ENCODE data around the gene EMC1.
"Not testable (repeated sequence)": the region's sequence is repeated elsewhere in the genome, so short reads cannot be mapped to it uniquely, and the experiment has no call there.

EMC1 gene

DNA sequence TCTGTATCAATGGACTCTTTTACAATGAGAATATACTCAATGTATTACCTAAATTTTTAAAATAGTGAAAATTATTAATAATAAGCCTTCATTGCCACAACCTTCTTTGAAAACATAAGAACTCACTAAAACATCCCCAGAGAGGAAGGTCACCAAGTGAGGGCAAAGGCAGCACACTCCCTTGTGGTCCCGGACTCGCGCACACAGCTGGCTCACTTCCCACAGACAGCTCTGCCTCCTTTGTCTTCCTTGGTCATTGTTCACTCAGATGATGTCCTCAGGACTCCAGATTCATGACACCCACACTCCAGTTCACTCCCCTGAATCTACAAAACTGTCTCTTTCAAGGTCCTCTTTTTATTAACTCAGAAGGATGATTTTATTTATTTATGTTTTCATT is 22.1 kb downstream of the EMC1 start:
- no peak overlapping the region for H3K4me3 ChIP-seq (ENCODE audit: low read length)

DNA sequence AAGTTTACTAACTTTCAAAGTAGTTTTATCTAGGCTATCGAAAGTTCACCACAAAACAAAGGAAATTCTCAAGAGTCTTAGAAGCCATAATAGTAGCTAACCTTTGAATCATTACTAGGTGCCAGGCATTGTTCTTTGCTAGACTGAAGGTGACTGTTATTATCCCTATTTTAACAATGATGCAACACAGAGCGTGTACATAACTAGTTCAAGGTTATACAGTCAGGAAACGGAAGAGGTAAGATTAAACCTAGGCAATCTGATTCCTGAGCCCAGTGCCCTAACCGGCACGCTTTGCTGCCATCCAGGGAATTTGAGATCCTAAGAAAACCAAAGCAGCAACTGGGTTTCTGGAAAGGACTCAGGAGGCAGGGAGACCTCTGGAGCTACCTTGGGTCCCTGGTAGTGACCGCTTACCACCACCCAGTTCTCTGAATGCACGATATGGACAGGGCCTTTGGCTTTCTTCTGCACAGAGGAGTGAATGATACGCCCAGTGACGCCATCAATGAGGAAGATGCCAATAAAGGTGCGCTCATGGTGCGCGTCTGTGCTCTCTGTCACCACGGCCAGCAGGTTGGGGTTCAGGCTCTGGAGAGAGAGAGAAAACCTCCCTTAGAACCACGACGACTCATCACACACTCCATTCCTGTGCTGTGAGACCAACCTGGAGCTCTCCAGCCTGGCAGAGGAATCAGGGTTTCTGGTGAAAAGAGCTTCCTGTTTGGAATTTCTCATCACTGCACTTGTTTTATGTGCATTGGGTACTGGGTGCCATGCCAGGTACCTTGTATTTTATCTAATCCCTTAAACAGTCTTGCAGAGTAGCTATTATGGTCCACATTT is 28.1 kb downstream of the EMC1 start:
- Histone ChIP-seq H3K4me1 (ENCODE audit: control insufficient read depth, low read depth, low read length) (no peaks in the 10 kb centered on the region), H3K9ac (ENCODE audit: low read length) (no peak overlapping the region), H3K9me3 (ENCODE audit: control insufficient read depth, low read depth, low read length) (no peaks in the 10 kb centered on the region), H3K36me3 (ENCODE audit: control insufficient read depth, low read depth, low read length) (peaks cover 85% of the 10 kb centered on the region), H3K27me3 (ENCODE audit: control insufficient read depth, insufficient read depth, low read length) (no peaks in the 10 kb centered on the region), H3K4me3 (ENCODE audit: low read length) (no peak overlapping the region), H3K27ac (ENCODE audit: low read length) (no peak overlapping the region)

More for the DNA sequence above, 22.1 kb downstream of the EMC1 start:
- H3K36me3 ChIP-seq (ENCODE audit: control insufficient read depth, low read depth, low read length), result peaks cover 85% of the 10 kb centered on the region
- no peaks in the 10 kb centered on the region for H3K4me1 ChIP-seq (ENCODE audit: control insufficient read depth, low read depth, low read length)
- no peaks in the 10 kb centered on the region for H3K9me3 ChIP-seq (ENCODE audit: control insufficient read depth, low read depth, low read length)
- H3K27ac ChIP-seq (ENCODE audit: low read length), result no peak overlapping the region
- H3K9ac ChIP-seq (ENCODE audit: low read length), result no peak overlapping the region
- H3K27me3 ChIP-seq (ENCODE audit: control insufficient read depth, insufficient read depth, low read length), result no peaks in the 10 kb centered on the region

DNA sequence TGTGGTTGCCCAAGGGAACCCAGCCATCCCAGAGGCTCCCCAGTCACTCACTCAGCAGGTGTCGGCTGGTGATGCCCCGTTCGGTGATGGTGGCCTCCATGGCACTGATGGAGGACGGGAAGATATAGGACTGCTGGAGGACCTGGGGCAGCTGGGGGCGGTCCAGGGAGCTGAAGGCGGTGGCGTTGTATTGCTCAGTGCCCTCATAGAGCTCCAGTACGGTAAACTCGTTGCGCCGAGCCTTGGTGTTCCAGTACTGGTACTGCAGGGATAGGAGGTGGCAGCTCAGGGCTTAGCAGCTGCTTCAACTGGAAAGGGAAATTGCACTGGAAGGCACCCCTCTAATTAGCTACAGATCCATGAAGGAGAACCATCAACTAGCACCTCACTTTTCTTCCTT is 28.8 kb downstream of the EMC1 start:
- H3K4me1 ChIP-seq (ENCODE audit: control insufficient read depth, low read depth, low read length), result no peaks in the 10 kb centered on the region
- no peak overlapping the region for H3K9ac ChIP-seq (ENCODE audit: low read length)
- no peak overlapping the region for H3K27ac ChIP-seq (ENCODE audit: low read length)
- no peaks in the 10 kb centered on the region for H3K9me3 ChIP-seq (ENCODE audit: control insufficient read depth, low read depth, low read length)
- H3K36me3 ChIP-seq (ENCODE audit: control insufficient read depth, low read depth, low read length), result peaks cover 89% of the 10 kb centered on the region
- no peaks in the 10 kb centered on the region for H3K27me3 ChIP-seq (ENCODE audit: control insufficient read depth, insufficient read depth, low read length)
- no peak overlapping the region for H3K4me3 ChIP-seq (ENCODE audit: low read length)

DNA sequence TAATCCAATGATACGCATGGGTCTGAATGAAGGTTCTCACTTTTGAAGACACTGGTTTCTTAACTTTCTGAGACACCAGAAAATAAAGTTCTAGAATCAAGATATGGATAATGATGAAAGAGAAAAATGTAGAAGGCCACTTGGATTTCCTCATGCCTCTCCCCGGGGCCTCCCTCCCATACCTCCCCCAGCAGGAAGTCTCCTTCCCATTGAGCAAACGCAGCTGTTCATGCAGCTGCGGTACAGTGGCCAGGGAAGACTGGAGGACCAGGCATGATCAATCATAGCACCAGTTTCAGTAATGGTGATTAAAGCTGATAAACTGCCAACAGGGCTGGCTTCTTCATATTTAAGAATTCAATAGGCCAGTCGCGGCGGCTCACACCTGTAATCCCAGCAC is 30.3 kb downstream of the EMC1 start:
- Histone ChIP-seq H3K9me3 (ENCODE audit: control insufficient read depth, low read depth, low read length) (no peaks in the 10 kb centered on the region), H3K4me1 (ENCODE audit: control insufficient read depth, low read depth, low read length) (no peaks in the 10 kb centered on the region), H3K27ac (ENCODE audit: low read length) (no peak overlapping the region), H3K27me3 (ENCODE audit: control insufficient read depth, insufficient read depth, low read length) (no peaks in the 10 kb centered on the region), H3K36me3 (ENCODE audit: control insufficient read depth, low read depth, low read length) (peaks cover 83% of the 10 kb centered on the region), H3K4me3 (ENCODE audit: low read length) (no peak overlapping the region), H3K9ac (ENCODE audit: low read length) (no peak overlapping the region)

DNA sequence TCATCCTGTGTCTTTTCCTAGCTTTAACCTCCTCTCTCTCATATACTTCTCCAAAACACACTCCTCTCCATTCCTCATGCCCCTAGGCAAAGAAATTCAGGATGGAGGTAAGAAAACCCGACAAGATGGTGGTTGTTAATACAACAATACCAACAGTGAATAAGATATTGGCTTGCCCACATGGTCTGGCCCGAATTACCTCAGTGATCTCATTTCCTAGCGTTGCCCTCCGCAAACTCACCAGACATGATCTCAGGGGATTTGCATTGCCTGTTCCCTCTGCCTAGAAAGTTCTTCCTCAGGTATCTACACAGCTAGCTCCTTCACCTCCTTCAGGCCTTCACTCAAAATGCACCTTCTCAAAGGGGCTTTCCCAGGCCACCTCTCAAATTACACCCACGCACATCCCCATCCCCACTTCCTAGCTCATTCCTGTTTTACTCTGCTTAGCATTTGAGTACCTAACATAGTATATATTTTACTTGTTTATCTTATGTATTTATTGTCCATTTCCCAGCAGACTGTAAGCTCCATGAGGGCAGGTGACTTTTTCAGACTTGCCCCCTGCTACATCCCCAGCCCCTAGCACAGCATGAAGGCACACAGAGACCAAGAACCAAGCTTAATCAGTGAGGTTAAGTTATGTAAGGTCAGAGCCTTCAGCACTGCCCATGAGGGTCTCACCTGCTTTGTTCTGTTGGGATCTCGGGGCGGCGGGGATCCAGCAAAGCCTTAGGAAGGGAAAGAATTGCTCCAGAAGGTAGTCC is 31.1 kb downstream of the EMC1 start:
- no peak overlapping the region for H3K9ac ChIP-seq (ENCODE audit: low read length)
- H3K4me1 ChIP-seq (ENCODE audit: control insufficient read depth, low read depth, low read length), result no peaks in the 10 kb centered on the region
- no peaks in the 10 kb centered on the region for H3K27me3 ChIP-seq (ENCODE audit: control insufficient read depth, insufficient read depth, low read length)
- no peaks in the 10 kb centered on the region for H3K9me3 ChIP-seq (ENCODE audit: control insufficient read depth, low read depth, low read length)
- peaks cover 78% of the 10 kb centered on the region for H3K36me3 ChIP-seq (ENCODE audit: control insufficient read depth, low read depth, low read length)
- H3K4me3 ChIP-seq (ENCODE audit: low read length), result no peak overlapping the region
- no peak overlapping the region for H3K27ac ChIP-seq (ENCODE audit: low read length)

DNA sequence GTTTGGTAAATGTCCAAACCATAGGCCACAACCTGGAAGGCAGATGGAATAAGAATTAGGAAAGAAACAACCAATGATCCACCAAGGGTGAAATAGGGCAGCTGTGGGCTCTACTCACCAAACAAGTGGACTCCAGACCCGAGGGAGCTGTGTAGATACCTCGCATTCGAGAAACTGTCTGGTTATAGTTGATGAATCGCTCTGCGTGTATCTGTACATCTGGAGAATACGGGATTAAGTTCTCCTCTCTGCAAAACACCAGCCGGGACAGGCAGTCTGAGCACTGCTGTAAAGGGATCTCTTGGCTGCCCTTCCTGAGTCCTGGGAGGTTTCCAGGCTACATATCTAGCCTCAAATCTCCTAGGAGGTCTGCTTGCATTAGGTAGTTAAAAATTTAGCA is 31.9 kb downstream of the EMC1 start:
- H3K27ac ChIP-seq (ENCODE audit: low read length), result no peak overlapping the region
- H3K4me3 ChIP-seq (ENCODE audit: low read length), result no peak overlapping the region
- no peaks in the 10 kb centered on the region for H3K4me1 ChIP-seq (ENCODE audit: control insufficient read depth, low read depth, low read length)
- no peaks in the 10 kb centered on the region for H3K27me3 ChIP-seq (ENCODE audit: control insufficient read depth, insufficient read depth, low read length)
- H3K9me3 ChIP-seq (ENCODE audit: control insufficient read depth, low read depth, low read length), result no peaks in the 10 kb centered on the region
- H3K36me3 ChIP-seq (ENCODE audit: control insufficient read depth, low read depth, low read length), result peaks cover 70% of the 10 kb centered on the region
- no peak overlapping the region for H3K9ac ChIP-seq (ENCODE audit: low read length)

DNA sequence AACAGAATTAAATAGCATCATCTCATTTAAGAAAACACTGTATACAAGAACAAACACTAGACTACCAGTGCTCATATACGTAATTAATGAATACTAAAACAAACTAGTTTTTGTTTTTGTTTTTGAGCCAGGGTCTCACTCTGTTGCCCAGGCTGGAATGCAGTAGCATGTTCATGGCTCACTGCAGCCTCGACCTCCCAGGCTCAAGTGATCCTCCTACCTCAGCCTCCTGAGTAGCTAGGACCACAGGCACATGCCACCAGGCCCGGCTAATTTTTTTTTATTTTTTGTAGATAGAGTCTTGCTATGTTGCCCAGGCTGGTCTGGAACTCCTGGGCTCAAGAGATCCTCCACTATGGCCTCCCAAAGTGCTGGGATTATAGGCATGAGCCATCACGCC is 34.7 kb downstream of the EMC1 start:
- not testable (repeated sequence) for H3K27ac ChIP-seq (ENCODE audit: low read length); H3K4me3 ChIP-seq (ENCODE audit: low read length); H3K4me1 ChIP-seq (ENCODE audit: control insufficient read depth, low read depth, low read length); H3K9me3 ChIP-seq (ENCODE audit: control insufficient read depth, low read depth, low read length); H3K9ac ChIP-seq (ENCODE audit: low read length); H3K27me3 ChIP-seq (ENCODE audit: control insufficient read depth, insufficient read depth, low read length)
- peaks cover 60% of the 10 kb centered on the region for H3K36me3 ChIP-seq (ENCODE audit: control insufficient read depth, low read depth, low read length)

DNA sequence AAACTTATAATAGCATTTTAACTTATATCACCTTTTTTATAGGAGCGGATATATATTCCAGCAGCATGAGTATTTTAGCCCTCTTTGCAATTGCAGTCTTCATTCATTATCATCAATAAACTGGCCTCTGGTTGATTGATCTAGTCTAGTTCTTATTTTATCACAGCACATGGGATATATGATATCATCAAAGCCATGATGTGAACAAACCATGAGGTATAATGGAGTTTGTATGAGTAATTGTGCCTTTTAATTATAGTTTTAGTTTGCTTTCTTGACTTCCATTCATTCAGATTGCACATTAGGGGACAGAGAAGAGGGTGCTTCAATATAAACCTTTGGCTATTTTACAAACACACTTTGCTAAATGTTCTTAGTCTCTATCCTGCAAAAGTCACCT is 37.7 kb downstream of the EMC1 start:
- no peak overlapping the region for H3K27ac ChIP-seq (ENCODE audit: low read length)
- H3K36me3 ChIP-seq (ENCODE audit: control insufficient read depth, low read depth, low read length), result peaks cover 33% of the 10 kb centered on the region
- H3K9ac ChIP-seq (ENCODE audit: low read length), result no peak overlapping the region
- no peaks in the 10 kb centered on the region for H3K9me3 ChIP-seq (ENCODE audit: control insufficient read depth, low read depth, low read length)
- peaks cover 11% of the 10 kb centered on the region for H3K4me1 ChIP-seq (ENCODE audit: control insufficient read depth, low read depth, low read length)
- H3K4me3 ChIP-seq (ENCODE audit: low read length), result no peak overlapping the region
- no peaks in the 10 kb centered on the region for H3K27me3 ChIP-seq (ENCODE audit: control insufficient read depth, insufficient read depth, low read length)

DNA sequence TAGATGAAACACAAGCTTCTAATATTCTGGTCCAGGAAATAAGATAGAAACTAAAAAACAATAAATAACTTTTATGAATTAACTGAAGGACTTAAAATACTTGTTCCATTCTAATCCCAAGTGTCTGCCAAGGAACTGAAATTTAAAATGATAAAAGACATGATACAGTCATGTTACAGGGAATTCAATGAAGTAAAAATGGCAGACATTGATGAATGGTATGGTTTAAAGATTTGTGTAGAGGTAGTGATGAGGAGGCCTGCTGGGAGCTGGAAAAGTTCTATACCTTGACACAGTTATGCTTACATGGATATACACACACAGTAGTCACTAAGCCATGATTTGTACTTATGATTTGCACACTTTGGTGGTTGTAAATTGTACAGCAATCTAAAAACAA is 39.2 kb downstream of the EMC1 start:
- Histone ChIP-seq H3K27me3 (ENCODE audit: control insufficient read depth, insufficient read depth, low read length) (no peaks in the 10 kb centered on the region), H3K4me3 (ENCODE audit: low read length) (no peak overlapping the region), H3K9ac (ENCODE audit: low read length) (no peak overlapping the region), H3K4me1 (ENCODE audit: control insufficient read depth, low read depth, low read length) (peaks cover 12% of the 10 kb centered on the region), H3K9me3 (ENCODE audit: control insufficient read depth, low read depth, low read length) (no peaks in the 10 kb centered on the region), H3K36me3 (ENCODE audit: control insufficient read depth, low read depth, low read length) (peaks cover 22% of the 10 kb centered on the region), H3K27ac (ENCODE audit: low read length) (no peak overlapping the region)

DNA sequence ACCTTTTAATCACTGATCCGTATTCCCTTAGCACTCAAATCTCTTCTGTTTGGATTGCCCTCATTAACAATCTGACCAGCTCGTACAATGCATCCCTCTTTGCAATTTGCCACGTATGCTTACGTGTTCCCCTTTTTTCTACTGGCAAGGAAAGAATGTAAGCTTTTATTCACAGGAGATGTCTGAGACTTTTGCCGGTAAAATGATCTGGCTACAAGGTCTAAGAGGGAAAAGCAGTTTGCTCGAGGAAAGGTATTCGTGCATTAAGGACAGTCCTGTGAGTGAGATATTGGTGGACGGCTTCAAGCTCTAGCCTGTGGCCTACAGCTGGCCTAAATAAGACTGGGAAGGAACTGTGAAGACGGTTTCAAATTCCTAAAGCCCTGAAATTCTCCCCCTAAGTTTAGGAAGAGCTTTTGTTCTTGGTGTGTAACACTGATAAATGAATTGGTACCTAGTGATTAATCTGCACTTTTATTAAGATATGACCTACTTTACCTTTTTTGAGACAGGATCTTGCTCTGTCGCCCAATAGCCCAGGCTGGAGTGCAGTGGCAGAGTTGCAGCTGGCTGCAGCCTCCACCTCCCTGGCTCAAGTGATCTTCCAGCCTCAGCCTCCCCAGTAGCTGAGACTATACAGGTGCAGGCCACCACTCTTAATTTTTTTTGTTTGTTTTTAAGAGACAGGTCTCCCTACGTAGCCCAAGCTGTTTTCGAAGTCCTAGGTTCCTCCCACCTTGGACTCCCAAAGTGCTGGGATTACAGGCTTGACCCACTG is 40.4 kb downstream of the EMC1 start:
- peaks cover 12% of the 10 kb centered on the region for H3K4me1 ChIP-seq (ENCODE audit: control insufficient read depth, low read depth, low read length)
- peak overlapping the region; percentile 82 for H3K9ac ChIP-seq (ENCODE audit: low read length)
- no peaks in the 10 kb centered on the region for H3K9me3 ChIP-seq (ENCODE audit: control insufficient read depth, low read depth, low read length)
- no peaks in the 10 kb centered on the region for H3K27me3 ChIP-seq (ENCODE audit: control insufficient read depth, insufficient read depth, low read length)
- peak overlapping the region; percentile 59 for H3K27ac ChIP-seq (ENCODE audit: low read length)
- peaks cover 19% of the 10 kb centered on the region for H3K36me3 ChIP-seq (ENCODE audit: control insufficient read depth, low read depth, low read length)
- H3K4me3 ChIP-seq (ENCODE audit: low read length), result peak overlapping the region; percentile 81

DNA sequence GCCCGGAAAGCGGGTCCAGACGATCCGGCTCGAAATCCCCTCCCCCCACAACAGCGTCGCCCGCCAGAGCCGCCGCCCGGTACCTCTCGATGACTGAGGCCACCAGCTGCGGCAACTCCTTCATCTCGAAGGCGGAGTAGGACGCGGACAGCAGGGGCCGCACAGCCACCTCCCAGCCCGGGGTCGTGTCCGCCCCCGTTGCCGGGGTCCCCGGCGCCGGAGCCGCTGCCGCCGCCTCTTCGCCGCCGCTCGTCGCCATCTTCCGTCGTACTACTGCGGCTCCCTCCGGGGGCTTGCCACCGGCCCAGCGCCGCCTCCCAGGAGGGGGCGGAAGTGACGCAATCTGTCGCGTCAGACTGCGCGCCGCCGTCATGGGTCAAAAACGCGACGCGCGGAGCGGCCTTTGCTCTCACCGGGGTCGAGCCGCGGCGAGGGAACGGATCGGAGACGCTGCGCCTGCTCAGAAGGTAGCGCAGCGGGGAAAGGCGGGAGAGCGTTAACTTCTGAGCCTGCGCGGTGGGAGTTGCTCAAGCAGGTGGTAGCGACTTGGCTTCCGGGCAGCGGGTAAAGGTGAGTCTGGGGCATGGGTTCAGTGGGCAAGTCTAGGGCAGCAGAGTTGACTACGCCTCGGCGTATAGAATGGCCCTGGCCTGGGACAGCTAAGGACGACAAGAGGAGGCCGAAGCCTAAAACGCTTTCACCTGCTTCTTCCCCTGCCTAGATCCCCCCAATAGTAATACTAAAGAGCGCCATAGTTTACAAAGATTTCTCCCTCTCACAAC is 41.1 kb downstream of the EMC1 start, which contains the start of gene UBR4:
Gene UBR4 (minus strand): TSS at position 277 of the 782 bp plus-strand sequence. CDS start 18 bp downstream, at position 259.
- Histone ChIP-seq H3K27me3 (ENCODE audit: control insufficient read depth, insufficient read depth, low read length) (no peaks in the 10 kb centered on the region), H3K9ac (ENCODE audit: low read length) (peak within 1 kb of the TSS; percentile 82), H3K27ac (ENCODE audit: low read length) (peak within 1 kb of the TSS; percentile 59), H3K9me3 (ENCODE audit: control insufficient read depth, low read depth, low read length) (no peaks in the 10 kb centered on the region), H3K4me3 (ENCODE audit: low read length) (peak within 1 kb of the TSS; percentile 81), H3K4me1 (ENCODE audit: control insufficient read depth, low read depth, low read length) (peaks cover 12% of the 10 kb centered on the region), H3K36me3 (ENCODE audit: control insufficient read depth, low read depth, low read length) (peaks cover 18% of the 10 kb centered on the region)
